ENCODE results near the gene ABTB2.

- TF ChIP-seq CTCF (IDR thresholded peaks at IDR 0.05) (no peak), POLR2A (IDR thresholded peaks at IDR 0.05) (no peak)
These were observed 243.3 kb downstream of the ABTB2 start for GRCh38 chr11:34114471-34114870.
